ENCODE results near the gene JPH3. TPM values are rescaled to one million over a fixed set of nuclear protein-coding genes. Genes with fewer than 3 reads are reported as not detected.

The JPH3 gene
- total RNA-seq, 1 experiment from 2014 or later: 32.7 TPM

GRCh38 chr16:87690911-87691685 lies 88.8 kb downstream of the JPH3 start:
- Histone ChIP-seq H3K23ac (ENCODE audit: insufficient read length, low read depth, low read length) (no peak overlapping the region), H3K79me1 (ENCODE audit: insufficient read depth, low read depth, low read length, poor library complexity, severe bottlenecking) (no peaks in the 10 kb centered on the region), H2BK12ac (ENCODE audit: insufficient read length, low read depth, low read length) (no peak overlapping the region), H3K4me2 (ENCODE audit: insufficient read depth, insufficient read length, low read length) (no peak overlapping the region), H3K79me2 (ENCODE audit: insufficient read depth, low read length) (no peaks in the 10 kb centered on the region), H3K9me3 (ENCODE audit: control insufficient read depth, low read depth, low read length) (no peaks in the 10 kb centered on the region), H3K27ac (ENCODE audit: insufficient read length, low read depth, low read length) (no peak overlapping the region), H4K91ac (ENCODE audit: insufficient read length, low read depth, low read length) (no peak overlapping the region), H3K23me2 (ENCODE audit: insufficient read length, low read depth, low read length, poor library complexity, severe bottlenecking) (no peaks in the 10 kb centered on the region), H3K9ac (ENCODE audit: extremely low read depth, insufficient read length, low read length) (no peak overlapping the region), H3K14ac (ENCODE audit: insufficient read depth, low read length) (no peak overlapping the region; the same call in 1 of the 2 replicates), H3T11ph (ENCODE audit: low read length) (no peak overlapping the region), H4K20me1 (ENCODE audit: control insufficient read depth, insufficient read depth, insufficient read length) (no peaks in the 10 kb centered on the region), H2AFZ (ENCODE audit: low read length) (no peak overlapping the region), H3K56ac (ENCODE audit: insufficient read length, low read depth, low read length) (no peak overlapping the region), H2AK5ac (ENCODE audit: insufficient read length, low read length) (no peak overlapping the region), H3K27me3 (ENCODE audit: insufficient read depth, low read length) (no peaks in the 10 kb centered on the region), H3K4me1 (ENCODE audit: insufficient read depth, low read length) (no peaks in the 10 kb centered on the region), H3K18ac (ENCODE audit: insufficient read length, low read depth, low read length) (no peak overlapping the region), H4K5ac (ENCODE audit: insufficient read length, low read depth, low read length) (no peak overlapping the region), H2BK15ac (ENCODE audit: low read depth, low read length) (no peak overlapping the region), H4K8ac (replicated peaks; ENCODE audit: insufficient read length, low read depth, low read length) (no peak overlapping the region), H2BK5ac (ENCODE audit: insufficient read length, low read length) (no peak overlapping the region), H2BK120ac (ENCODE audit: low read depth, low read length, poor library complexity, severe bottlenecking) (no peak overlapping the region), H2BK20ac (ENCODE audit: low read depth, low read length, poor library complexity, severe bottlenecking) (no peak overlapping the region), H3K4ac (ENCODE audit: low read depth, low read length) (no peak overlapping the region)
- Mint-ChIP-seq H3K9me3 (no peaks in the 10 kb centered on the region), H3K4me1 (peaks cover 0 to 3% of the 10 kb centered on the region in 2 experiments; a peak in 2 of 4 replicates), H3K36me3 (ENCODE audit: insufficient read depth in 1 of 3, low read depth in 3 of 3) (peaks cover 3 to 19% (median 18%) of the 10 kb centered on the region in 3 experiments; a peak in 6 of 7 replicates), H3K4me3 (no peak overlapping the region), H3K27ac (peak overlapping the region; percentile 68 to 92 (median 77); a peak in 4 of 7 replicates), H3K27me3 (ENCODE audit: low read depth) (peaks cover 1% of the 10 kb centered on the region; the same call in 1 of the 2 replicates)
- WGBS (ENCODE audit: extremely low coverage, insufficient read length, low lambda C conversion rate): no CpG with 5 or more reads among the region's 33 CpGs
- no peak for DNase-seq
- no peak for TF ChIP-seq CTCF (conservative IDR thresholded peaks at IDR 0.05)

Measured in H9 (cell line).